ENCODE results near the gene FAM50A.

The FAM50A gene

DNA sequence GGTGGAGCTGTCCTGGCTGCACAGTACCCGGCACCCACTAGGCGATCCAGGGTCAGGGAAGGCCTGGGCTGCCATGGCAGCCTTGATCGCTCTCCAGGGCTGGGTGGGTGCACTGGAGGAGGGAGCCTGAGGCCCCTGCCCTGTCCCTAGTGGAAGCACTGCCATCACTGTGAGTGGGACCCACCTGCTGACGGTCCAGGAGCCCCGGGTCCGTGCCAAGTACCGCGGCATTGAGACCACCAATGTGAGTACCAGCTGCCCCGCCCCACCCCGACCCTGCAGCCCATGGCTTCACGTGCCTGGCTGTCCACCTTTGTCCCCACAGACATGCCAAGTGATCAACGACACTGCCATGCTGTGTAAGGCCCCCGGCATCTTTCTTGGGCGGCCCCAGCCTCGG is 23.0 kb downstream of the FAM50A start:
- no peak for DNase-seq

DNA sequence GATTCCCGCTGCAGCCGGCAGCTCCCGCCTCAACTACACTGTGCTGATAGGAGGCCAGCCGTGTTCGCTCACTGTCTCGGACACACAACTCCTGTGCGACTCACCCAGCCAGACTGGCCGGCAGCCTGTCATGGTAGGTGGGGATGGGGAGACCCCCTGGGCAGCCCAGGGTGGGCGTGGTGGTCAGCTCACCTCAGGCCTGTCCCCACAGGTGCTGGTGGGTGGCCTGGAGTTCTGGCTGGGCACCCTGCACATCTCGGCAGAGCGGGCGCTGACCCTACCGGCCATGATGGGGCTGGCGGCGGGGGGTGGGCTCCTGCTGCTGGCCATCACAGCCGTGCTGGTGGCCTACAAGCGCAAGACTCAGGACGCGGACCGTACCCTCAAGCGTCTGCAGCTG is 23.6 kb downstream of the FAM50A start:
- DNase-seq, result no peak

DNA sequence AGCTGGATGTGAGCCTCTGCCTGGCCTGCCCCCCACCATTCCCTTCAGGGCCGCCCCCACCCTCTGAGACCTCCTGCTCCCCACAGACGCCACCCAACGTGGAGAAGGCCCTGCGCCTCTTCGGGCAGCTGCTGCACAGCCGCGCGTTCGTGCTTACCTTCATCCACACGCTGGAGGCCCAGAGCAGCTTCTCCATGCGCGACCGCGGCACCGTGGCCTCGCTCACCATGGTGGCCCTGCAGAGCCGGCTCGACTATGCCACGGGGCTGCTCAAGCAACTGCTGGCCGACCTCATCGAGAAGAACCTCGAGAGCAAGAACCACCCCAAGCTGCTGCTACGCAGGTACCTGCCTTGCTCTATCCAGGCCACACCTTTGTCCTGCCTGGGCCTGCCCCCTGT is 24.3 kb downstream of the FAM50A start:
- DNase-seq, result no peak

DNA sequence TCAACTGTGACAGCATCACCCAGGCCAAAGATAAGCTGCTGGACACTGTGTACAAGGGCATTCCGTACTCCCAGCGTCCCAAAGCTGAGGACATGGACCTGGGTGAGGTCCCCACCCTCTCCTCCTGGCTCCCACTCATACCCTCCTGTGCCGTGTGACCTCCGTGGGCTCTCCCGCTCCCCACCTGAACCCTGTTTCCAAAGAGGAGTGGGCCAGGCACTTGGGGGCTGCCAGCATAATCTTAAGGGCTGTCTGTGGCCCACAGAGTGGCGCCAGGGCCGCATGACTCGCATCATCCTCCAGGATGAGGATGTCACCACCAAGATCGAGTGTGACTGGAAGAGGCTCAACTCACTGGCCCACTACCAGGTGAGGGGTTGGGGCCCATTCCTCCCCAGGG is 25.2 kb downstream of the FAM50A start:
- no peak for DNase-seq

DNA sequence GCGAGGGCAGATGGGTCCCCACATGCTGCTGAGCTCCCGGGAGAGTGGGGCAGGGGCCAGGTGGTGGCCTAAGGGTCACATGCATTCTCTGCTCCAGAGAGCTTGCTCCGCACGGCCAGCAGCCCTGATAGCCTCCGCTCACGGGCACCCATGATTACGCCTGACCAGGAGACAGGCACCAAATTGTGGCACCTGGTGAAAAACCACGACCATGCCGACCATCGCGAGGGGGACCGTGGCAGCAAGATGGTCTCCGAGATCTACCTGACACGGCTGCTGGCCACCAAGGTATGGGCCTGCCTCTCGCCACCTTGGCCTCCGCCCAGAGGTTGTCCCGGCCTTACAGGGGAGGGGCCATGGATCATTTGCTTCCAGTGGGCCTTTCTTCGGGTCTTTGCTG is 25.9 kb downstream of the FAM50A start:
- DNase-seq, result no peak

DNA sequence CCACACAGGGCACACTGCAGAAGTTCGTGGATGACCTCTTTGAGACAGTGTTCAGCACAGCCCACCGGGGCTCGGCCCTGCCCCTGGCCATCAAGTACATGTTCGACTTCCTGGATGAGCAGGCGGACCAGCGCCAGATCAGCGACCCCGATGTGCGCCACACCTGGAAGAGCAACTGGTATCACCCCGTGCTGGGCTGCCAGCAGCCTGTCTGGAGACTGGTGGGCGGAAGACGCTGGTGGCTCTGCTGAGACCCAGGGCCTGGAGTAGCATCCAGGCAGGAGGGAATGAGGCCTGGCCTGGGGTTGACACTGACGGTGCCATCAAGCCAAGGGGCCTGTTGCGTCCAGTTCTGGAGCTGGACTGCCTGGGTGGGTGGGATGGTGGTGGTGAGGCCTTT is 26.5 kb downstream of the FAM50A start:
- DNase-seq, result no peak

DNA sequence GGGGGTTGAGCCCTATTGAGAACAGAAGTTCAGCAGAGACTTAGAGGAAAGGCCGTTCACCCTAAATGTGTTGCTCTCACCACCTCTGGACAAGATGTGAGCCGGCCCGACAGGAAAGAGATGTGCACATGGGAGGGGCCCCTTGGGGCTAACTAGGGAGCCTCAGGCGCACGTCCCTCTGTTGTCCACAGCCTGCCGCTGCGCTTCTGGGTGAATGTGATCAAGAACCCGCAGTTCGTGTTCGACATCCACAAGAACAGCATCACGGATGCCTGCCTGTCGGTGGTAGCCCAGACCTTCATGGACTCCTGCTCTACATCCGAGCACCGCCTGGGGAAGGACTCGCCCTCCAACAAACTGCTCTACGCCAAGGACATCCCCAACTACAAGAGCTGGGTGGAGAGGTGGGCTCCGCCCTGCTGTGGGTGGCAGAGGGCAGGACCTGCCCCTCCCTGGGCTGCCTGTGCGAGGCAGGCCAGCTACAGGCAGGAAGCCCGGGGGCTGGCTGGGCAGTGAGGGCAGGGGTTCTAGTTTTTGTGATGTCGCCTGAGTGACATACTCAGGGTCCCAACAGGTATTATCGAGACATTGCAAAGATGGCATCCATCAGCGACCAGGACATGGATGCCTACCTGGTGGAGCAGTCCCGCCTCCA is 27.1 kb downstream of the FAM50A start:
- DNase-seq, result no peak

DNA sequence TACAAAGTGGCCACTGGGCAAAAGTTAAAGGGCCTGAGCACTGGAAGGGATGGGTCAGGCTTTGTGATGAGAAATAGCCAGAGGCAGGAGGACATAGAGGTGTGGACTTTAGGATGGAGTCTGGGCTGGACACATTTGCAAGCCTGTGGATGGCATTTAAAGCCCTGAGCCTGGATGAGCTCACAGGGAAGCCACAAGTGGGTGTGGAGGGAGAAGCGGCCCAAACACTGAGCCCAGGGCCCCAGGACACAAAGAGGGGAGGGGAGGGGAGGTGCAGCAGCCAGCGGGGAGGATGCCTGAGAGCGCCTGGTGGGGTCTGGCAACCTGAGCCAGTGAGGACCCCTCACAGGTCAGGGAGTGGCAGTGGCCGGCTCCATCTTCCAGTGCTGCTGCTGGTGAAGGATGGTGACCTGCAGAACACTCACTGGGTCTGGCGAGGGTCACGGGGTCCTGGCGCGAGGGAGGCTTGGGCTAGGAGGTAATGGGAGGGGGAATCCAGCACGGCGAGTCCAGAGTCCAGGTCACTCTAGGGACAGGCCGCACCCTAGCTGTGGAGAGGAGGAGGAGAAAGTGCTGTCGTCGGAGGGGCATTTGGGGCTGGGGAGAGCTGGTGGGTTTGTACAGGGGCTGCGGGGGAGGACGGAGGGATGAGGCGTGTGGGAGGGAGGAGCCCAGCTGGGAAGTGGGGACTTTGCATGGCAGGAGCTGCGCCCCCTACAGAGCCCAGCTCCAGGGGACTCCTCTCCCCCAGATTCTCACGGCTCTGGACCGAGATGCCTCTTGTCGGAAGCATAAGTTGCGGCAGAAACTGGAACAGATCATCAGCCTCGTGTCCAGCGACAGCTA is 28.1 kb downstream of the FAM50A start:
- no peak for DNase-seq

DNA sequence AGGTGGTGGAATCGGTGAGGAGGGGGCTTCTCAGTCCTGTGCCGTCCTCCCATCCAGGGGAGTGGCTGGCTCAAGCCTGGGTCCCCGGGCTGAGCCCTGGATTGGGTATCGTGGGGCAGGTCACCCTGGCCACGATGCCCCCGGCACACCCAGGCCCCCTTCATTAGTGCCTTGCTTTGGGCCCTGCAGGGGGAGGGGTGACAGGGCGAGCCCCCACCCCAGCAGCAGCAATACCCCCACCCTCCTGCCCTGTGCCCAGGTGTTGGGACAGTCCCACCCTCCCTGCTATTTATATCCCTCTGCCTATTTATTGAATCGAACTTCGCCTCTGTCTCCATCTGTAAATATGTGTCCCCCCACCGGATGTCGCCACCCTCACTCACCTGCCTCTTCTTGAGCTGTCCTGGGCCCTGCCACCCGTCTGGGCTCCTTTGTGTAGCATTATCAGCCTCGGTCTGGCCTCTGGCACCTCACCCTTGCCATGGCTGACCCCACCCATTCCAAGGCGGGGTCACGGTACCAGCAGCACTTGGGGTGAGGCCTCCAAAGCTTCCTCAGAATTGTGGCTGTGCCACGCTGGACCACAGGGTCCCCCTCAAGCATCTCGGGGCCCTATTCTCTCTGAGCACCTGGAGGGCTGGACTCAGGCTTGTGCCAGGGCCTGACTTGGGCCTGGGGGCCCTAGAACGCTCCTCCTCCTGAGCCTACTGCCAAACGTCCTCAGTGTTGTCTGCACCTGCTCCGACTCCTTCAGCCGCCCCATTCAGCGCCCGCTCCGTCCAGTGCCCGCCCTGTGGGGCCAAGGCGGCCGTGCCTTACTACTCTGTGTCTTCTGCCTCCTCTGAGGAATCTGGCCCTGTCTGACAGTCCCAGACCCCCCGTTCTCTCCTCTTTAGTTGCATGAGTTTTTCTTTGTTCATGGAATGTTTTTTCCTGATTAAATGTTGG is 29.0 kb downstream of the FAM50A start:
- no peak for DNase-seq

DNA sequence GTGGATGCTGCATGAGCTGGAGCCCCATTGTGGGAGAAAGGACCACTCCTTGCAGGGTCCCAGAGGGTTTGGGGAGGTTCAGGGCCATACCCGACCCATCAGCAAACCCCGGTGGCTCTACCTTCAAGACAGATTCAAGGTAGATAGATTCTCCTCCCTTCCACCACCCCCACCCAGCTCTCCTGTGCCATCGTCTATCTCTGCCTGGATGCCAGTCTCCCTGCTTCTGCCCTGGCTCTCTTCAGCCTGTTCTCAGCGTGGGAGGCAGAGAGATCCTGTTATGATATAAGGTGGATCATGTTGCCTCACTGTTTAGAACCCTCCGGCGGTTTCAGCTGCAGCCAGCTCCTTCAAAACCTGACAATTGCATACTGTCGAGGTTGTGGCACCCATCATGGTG is 29.7 kb downstream of the FAM50A start:
- no peak for DNase-seq

DNA sequence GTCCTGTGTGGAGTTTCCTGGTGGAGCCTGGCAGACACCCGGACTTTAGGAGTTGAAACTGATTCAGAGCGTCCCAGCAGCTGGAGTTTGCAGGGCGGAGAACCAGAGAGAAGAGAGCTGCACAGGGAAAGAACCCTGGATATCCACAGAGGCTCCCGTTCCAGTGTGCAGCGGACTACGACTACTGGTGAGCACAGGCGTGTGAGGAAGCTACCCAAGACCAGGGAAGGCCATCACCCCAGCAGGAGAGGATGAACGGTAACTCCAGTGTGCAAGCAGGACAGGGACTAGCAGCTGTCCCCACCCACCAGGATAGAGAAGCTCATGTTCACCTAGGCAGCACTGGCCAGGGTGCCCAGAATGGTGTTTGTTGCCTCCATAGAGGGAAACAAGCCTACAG is 32.9 kb downstream of the FAM50A start:
- DNase-seq, result no peak

DNA sequence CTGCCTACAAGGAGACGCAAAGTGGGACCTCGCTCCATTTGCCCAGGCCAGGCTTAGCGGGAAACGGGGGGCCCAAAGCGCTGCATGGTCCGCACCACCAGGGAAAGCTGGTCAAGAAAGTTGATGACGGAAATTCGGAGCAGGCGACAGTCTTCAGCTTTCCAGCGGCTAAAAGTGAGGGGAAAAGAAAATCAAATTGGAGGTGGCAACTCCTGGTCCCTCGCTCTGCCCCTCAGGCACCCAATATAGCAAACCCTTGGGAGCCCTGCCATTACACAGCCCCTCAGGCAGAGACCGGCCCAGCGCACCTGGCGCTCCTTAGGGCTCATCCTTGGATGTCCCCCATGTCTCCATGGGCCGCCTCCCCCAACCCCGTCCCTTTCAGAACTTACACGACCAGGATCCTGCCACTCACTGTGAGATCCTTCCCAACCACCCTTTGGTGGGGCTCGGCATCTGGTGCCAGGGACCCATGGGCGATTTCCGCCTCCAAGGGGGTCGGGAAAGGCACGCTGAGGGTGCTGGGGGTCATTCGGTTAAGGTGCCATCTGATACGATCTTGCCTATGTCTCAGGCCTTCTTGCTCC is 34.0 kb downstream of the FAM50A start:
- DNase-seq, result no peak

DNA sequence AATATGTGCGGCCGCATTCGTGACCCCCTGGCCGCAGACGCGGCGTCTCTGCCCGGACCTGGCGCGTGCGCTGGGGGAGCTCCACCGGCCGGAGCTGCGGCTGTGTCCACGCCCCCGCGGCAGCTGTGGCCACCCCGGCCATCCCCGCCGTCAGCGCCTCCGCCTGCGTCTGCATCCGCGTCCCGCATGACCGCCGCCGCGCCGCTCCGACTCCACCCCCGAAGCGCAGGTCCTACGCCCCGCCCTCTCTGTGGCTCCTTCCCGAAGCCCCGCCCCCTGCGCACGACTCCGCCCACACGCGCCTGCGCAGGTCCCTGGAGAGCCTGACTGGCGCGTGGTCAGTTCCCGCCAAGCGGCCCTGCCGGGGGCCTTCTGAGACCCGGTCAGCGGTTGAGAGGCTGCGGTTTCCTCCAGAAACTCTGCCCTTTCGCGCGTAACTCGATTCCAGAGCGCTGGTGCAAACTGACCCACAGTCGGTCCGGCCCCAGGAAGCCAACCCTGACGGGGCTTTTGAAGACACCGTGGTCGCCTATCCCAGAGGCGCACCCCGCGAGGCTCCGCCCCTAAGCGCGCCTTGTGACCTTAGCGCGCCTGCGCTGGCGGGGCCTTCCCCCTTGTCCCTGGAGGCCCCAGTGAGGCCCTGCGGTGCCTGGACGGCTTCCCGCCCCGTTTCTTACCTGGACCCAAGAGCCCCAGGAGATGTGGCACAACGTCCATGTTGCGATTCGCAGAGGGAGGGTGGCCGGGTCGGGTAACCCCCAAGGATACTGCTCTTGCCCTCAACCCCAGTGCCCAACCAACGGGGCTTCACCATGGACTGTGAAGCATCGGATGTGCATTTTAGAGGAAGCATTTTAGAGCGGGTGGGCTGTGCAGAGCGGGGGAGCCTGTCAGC is 35.0 kb downstream of the FAM50A start, which contains the start of gene LAGE3:
Gene LAGE3, minus strand, starts transcription at position 554 of the 895 bp plus-strand sequence. Its CDS starts 366 bp downstream, at position 188.
- peak; percentile 87 for DNase-seq

DNA sequence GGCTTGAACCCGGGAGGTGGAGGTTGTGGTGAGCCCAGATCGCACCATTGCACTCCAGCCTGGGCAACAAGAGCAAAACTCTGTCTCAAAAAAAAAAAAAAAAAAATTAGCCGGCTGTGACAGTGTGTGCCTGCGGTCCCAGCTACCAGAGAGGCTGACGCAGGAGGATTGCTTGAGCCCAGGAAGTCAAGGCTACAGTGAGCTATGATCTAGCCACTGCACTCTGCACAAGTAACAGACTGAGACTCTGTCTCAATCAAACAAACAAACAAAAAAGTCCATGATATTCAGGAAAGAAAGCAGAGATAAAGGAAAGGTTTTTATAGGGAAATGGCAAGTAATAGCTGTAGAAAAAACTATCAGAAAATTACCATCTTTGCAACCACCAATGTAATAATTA is 37.3 kb downstream of the FAM50A start:
- DNase-seq, result no peak

DNA sequence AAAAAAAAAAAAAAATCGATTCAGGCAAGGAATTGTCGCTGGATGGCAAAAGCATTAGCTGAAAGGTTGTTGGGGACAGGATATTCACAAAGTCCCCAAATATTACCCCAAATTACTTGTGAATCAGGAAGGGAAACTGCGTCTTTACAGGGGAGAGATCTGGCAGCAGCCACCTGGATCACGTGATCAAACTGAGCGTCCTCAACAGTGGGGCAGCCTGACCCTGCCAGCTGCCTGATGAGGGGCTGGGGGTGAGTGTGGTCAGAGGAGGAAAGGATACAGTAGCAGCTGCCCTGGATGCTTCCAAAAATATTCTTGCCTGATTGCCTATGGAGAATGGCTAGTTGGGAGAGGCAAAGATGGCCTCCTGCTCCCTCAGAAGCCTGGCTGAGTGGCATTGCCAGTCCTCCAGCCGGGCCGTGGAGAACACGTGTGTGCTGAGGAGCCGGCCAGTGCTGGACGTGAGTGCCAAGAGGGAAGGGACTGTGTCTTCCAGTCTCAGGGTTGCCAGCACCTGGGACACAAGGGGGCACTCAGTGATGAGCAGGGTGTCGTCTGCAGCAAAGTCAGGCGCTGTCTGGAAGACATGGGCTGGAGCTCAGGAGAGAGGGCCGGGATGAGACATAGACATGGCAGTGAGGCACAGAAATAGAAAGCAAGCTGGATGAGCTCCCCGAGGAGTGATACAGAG is 38.1 kb downstream of the FAM50A start:
- no peak for DNase-seq

DNA sequence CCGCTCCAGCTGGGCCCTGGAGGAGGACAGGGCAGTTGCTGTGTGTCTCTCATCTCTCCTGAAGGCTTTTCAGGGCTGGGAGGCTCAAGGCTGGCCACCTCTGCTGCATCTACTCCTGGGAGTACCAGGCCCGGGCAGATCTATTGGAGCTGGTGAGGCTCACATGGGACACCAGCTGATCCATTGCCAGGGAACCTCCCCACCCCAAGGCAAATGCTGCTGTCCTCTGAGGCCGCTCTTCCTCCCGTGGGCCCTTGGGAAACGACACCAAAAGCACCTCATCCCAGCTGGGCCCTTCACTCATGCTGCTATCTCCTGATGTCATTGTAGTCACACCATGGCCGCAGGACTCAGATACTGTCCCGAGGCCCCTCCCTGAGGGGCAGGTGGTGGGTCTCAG is 38.8 kb downstream of the FAM50A start:
- no peak for DNase-seq

DNA sequence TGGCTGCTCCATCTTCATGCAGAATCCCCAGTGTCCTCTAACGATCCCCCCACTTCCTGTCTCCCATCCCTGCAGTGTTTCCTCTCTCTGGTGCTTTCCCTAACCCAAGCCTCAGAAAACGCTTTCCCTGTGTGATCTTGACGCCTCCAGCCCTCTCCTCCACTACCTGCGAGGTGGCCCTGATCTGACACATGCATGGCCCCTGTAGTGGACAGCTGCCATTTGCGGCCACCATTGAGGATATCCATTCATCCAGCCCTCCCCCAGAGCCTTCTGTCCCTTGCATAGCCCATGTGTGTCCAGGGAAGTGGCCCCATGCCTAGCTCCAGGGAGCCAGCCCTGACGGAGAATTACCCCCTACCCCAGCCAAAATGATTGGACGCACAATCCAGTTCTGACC is 39.4 kb downstream of the FAM50A start:
- no peak for DNase-seq

DNA sequence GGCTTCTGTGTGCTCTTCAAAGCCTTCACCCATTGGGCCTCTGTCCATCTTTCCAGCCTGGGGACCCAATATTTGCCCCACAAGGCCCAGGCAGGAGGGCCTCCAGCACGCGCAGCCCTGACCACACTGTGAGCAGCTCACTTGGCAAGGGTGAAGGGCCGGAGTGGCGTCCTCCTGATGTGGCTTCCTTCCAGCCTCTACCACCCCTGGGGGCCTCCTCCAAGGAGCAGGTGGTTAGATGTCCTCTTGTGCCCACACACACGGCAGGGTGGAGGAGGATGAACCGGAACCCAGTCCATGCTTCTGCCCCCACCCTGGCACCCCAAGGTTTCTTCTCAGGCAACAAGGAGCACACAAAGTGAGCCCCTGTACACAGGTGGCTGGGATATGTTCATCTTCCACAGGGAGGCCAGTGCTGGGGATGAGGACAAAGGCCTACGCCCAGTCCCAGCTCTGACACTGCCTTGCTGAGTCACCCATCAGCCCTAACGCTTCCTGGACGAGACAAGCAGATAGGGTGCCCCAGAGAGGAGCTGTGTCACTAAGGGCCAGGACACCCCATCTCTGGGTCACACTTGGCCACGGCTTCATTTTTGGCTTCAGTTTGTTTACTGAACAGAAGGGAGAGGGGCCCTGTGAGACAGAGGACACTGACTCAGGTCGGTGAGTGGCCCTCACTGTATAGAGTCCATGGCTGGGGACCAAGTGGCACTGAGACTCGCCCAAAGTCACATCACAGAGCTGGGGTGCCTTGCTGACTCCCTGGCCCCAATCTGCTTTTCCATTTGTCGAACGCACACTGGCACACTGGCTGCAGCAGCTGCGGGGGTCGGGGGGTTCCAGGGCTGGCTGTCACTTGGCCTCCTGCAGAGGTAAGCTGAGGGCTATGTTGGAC is 40.6 kb downstream of the FAM50A start:
- no peak for DNase-seq

DNA sequence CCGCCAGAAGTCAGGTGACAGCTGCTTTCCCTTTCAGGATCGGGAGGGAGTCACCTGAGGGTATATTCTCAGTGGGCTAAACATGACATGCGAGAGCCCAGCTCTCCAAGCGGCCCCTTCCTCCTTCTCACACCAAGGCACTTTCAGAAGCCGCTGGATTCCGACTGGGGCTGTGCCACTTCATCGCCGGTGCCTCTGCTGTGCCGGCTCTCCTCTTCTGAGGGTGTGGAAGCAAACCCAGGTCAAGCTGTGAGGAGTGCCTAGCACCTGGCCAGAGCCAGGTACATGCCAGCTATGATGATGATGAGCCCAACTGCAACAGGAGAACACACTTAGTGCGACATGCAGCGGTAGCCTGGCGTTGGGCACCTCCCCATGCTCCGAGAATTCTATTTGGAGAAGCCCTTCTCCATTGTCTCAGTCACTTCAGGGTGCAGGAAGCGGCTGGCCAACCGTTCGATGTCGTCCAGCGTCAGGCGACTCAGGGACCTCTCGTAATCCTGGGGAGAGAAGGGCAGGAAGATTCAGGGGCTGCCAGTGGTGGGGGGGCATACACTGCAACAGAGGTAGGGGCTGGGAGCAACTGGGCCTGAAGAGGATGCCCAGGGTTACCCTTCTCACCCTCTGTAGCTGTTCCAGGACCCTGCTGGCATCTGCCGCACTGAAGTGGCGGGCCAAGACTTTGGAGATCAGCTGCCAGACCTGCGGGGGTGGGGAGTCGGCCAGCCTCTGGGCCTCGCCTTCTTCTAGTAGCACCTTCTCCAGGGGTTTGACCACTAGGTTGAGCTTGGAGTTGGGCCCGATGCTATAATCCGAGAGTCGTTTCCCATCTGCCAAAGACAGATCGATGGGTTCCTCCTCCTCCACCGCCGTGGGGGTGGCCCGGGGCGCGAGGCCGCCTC is 41.5 kb downstream of the FAM50A start:
- no peak for DNase-seq

Data from fibroblast of skin of scalp (primary cell).